K562 (cell line): ENCODE data around the gene PPM1F. TPM values are rescaled to one million over a fixed set of nuclear protein-coding genes. Genes with fewer than 3 reads are reported as not detected.
A peak's percentile ranks its signal among the peaks of the same experiment; 100 is the strongest.

Experiments
- ATAC-seq: fragments of 200-7000 bp; cut with Tn5 transposase; 3 replicates; pipeline ENCODE4 v1.9.1; 2020; ENCODE audit warnings: moderate library complexity
- Bru-seq: library from RNA; stranded (reverse); fragments of 400-500 nt; gene quantifications from one replicate; lab custom pipeline; 2021; lab: Mats Ljungman, UMichigan
- BruChase-seq, 2 experiments: library from RNA; stranded (reverse); fragments of 400-500 nt; gene quantifications; one replicate each; lab custom pipeline; 2021; lab: Mats Ljungman, UMichigan
- BruUV-seq: library from RNA; stranded (reverse); fragments of 400-500 nt; replicated peaks from 2 replicates; lab custom pipeline; 2021; lab: Mats Ljungman, UMichigan
- CTCF ChIA-PET: fragments of 300-600 bp; formaldehyde crosslinking; extraction: SDS; loops from one replicate; lab custom pipeline; 2021; ENCODE audit warnings: low intra/inter-chr PET ratio; lab: Yijun Ruan, JAX
- POLR2A ChIA-PET: fragments of 300-600, 350-650 bp; sonication (Branson Sonifier 250); formaldehyde crosslinking; extraction: SDS; loops from one replicate; lab custom pipeline; 2021; ENCODE audit warnings: antibody characterized with exemption, inconsistent platforms; lab: Yijun Ruan, JAX
- DNase-seq, 4 experiments: peaks; one replicate each; pipeline versions ENCODE4 v3.0.0 to v3.0.0-alpha.2; 2011 to 2018; ENCODE audit warnings: low spot score in 3 of 4, mixed read lengths in 3 of 4; ENCODE audit errors: extremely low read depth in 1 of 4
- FAIRE-seq: peaks from 2 replicates; lab custom pipeline; 2011; peaks lifted over from hg19 to GRCh38; lab: Jason Lieb, UNC
- H2AFZ ChIP-seq: 2 replicates; pipeline ENCODE4 v1.6.0; 2011; ENCODE audit warnings: low read depth, low read length, control low read depth, inconsistent platforms
- H3K27ac ChIP-seq: fragments of 200-600 bp; 3 replicates; pipeline ENCODE4 v1.8.0; 2011; ENCODE audit warnings: low read depth, mild to moderate bottlenecking, control low read depth, inconsistent platforms, low read length, moderate library complexity, mixed read lengths; ENCODE audit errors: extremely low read depth
- H3K27me3 ChIP-seq, 2 experiments: fragments of 300-600 bp in 1 of 2; 2 replicates in 1 of 2; 3 replicates in 1 of 2; pipeline versions ENCODE4 v1.6.0 to v1.8.0; 2011; ENCODE audit warnings: inconsistent platforms in 2 of 2, low read length in 2 of 2, mild to moderate bottlenecking in 1 of 2, mixed read lengths in 1 of 2, moderate library complexity in 1 of 2; ENCODE audit not compliant: control insufficient read depth in 2 of 2, insufficient read depth in 2 of 2
- H3K36me3 ChIP-seq: fragments of 300-600 bp; 3 replicates; pipeline ENCODE4 v1.8.0; 2011; ENCODE audit warnings: mild to moderate bottlenecking, low read length, inconsistent platforms; ENCODE audit not compliant: control insufficient read depth, insufficient read depth
- H3K4me1 ChIP-seq, 2 experiments: fragments of 200-600 bp in 1 of 2; replicated peaks in 1 of 2; 2 replicates in 1 of 2; 3 replicates in 1 of 2; pipeline versions ENCODE4 v1.5.1 to v1.8.0; 2011; ENCODE audit warnings: inconsistent platforms in 2 of 2, low read length in 2 of 2, mild to moderate bottlenecking in 1 of 2, mixed read lengths in 1 of 2, moderate library complexity in 1 of 2; ENCODE audit not compliant: control insufficient read depth in 2 of 2, insufficient read depth in 2 of 2
- H3K4me2 ChIP-seq: 2 replicates; pipeline ENCODE4 v1.6.1; 2011; ENCODE audit warnings: low read length, control low read depth, inconsistent platforms, mixed read lengths; ENCODE audit not compliant: insufficient read depth
- H3K4me3 ChIP-seq: fragments of 200-600 bp; sonication (generic), shearing (Covaris generic); 2 replicates; pipeline ENCODE4 v1.5.1; 2016; ENCODE audit warnings: control low read depth, inconsistent platforms
- H3K79me2 ChIP-seq: fragments of 200-600 bp; 3 replicates; pipeline ENCODE4 v1.8.0; 2011; ENCODE audit warnings: low read length, inconsistent platforms; ENCODE audit not compliant: control insufficient read depth, insufficient read depth
- H3K9ac ChIP-seq, 2 experiments: 2 replicates each; pipeline versions ENCODE4 v1.6.0 to v1.6.1; 2011; ENCODE audit warnings: low read depth in 2 of 2, low read length in 2 of 2, control low read depth in 1 of 2, inconsistent platforms in 1 of 2, mild to moderate bottlenecking in 1 of 2, mixed read lengths in 1 of 2; ENCODE audit not compliant: insufficient read depth in 1 of 2
- H3K9me1 ChIP-seq: one replicate; pipeline ENCODE4 v1.6.0; 2011; ENCODE audit warnings: inconsistent platforms, mild to moderate bottlenecking, low read length, moderate library complexity; ENCODE audit not compliant: control insufficient read depth, insufficient read depth
- H3K9me3 ChIP-seq: replicated peaks from 2 replicates; pipeline ENCODE4 v1.5.1; 2011; ENCODE audit warnings: low read depth, low read length, inconsistent platforms; ENCODE audit not compliant: control insufficient read depth, insufficient read depth
- H4K20me1 ChIP-seq: replicated peaks from 2 replicates; pipeline ENCODE4 v1.6.1; 2011; ENCODE audit warnings: low read length, inconsistent platforms, mixed read lengths; ENCODE audit not compliant: control insufficient read depth, insufficient read depth
- ELF1 ChIP-seq: fragments of 200-800 bp; sonication (Bioruptor generic); IDR thresholded peaks from 2 replicates; pipeline ENCODE4 v1.6.1; 2016; ENCODE audit warnings: missing genetic modification characterization, missing compliant biosample characterization
- MXI1 ChIP-seq: IDR thresholded peaks from 2 replicates; pipeline ENCODE4 v1.6.1; 2011; ENCODE audit warnings: low read depth, mild to moderate bottlenecking, improper control_type of control experiment, low read length
- NR2F6 ChIP-seq: fragments of 450-650 bp; formaldehyde crosslinking; IDR thresholded peaks from 2 replicates; pipeline ENCODE4 v1.4.0; 2020; ENCODE audit warnings: mild to moderate bottlenecking
- POU5F1 ChIP-seq: fragments of 150-350 bp; IDR thresholded peaks from 2 replicates; pipeline ENCODE4 v1.6.1; 2014; ENCODE audit warnings: borderline replicate concordance, low read length, low read depth, mild to moderate bottlenecking; ENCODE audit not compliant: partially characterized antibody
- SIRT6 ChIP-seq: IDR thresholded peaks from one replicate; pipeline ENCODE4 v1.6.1; 2012; ENCODE audit warnings: low read depth, mild to moderate bottlenecking, control low read depth, inconsistent platforms, low read length, moderate library complexity
- SMARCC2 ChIP-seq: fragments of 450-650 bp; IDR thresholded peaks from 2 replicates; pipeline ENCODE4 v1.6.1; 2017; ENCODE audit warnings: antibody characterized with exemption, moderate library complexity, mild to moderate bottlenecking, low read depth
- XRCC4 ChIP-seq: IDR thresholded peaks from one replicate; pipeline ENCODE4 v1.6.1; 2011; ENCODE audit not compliant: insufficient read depth, insufficient read length; ENCODE audit errors: extremely low read depth
- ZC3H11A ChIP-seq: IDR thresholded peaks from 2 replicates; pipeline ENCODE4 v1.6.1; 2012; ENCODE audit warnings: low read depth, low read length, improper control_type of control experiment
- WGBS: fragments of 100-300 bp; shearing (Covaris generic); methylation state at CpG from one replicate; pipeline ENCODE4 v1.1.6; 2016; ENCODE audit warnings: low coverage, mixed read lengths; ENCODE audit not compliant: insufficient coverage; ENCODE audit errors: missing lambda C conversion rate; 5-methylcytosine and 5-hydroxymethylcytosine counted together
- in situ Hi-C: fragments of 300-500 bp; cut with MboI; formaldehyde crosslinking; loops from 4 replicates; pipeline ENCODE4 v1.15.0; 2018; ENCODE audit warnings: inconsistent platforms, mixed read lengths
- intact Hi-C: fragments of 100-400 bp; cut with micrococcal nuclease; formaldehyde crosslinking; loops from 2 replicates; pipeline ENCODE4 v1.14.2; 2022
- long read RNA-seq, 3 experiments: library from polyadenylated mRNA in 2 of 3; library from RNA in 1 of 3; unstranded in 2 of 3; stranded (forward) in 1 of 3; transcript quantifications; one replicate each; pipeline ENCODE4 v2.0.0, GENCODE V29; 2019 to 2022
- polyA minus RNA-seq, 3 experiments: library from RNA; depleted of rRNA, polyadenylated mRNA; stranded (reverse); fragments of >200 nt; gene quantifications; 2 replicates each; pipeline ENCODE4 v1.2.3, GENCODE V29; 2011
- polyA plus RNA-seq, 8 experiments: library from polyadenylated mRNA; depleted of rRNA in 4 of 8; stranded (reverse) in 5 of 8; unstranded in 3 of 8; fragments of >200 nt; fragmentation: Nextera tagmentation in 2 of 8; fragmentation: Illumina TruSeq in 1 of 8; extraction: Ambion mirVana in 2 of 8; extraction: Trizol in 1 of 8; gene quantifications; 2 replicates each; pipeline versions ENCODE4 v1.2.1 to v1.2.3, GENCODE V29; 2011 to 2014; ENCODE audit warnings: inconsistent platforms in 1 of 8, missing spikeins in 1 of 8
- total RNA-seq, 7 experiments: library from RNA; depleted of rRNA in 6 of 7; stranded (reverse); fragments of >200 nt in 6 of 7; fragmentation: Illumina TruSeq in 2 of 7; extraction: Trizol in 2 of 7; gene quantifications; 2 replicates each; pipeline versions ENCODE4 v1.2.1 to v1.2.3, GENCODE V29; 2011 to 2021; ENCODE audit warnings: low replicate concordance in 1 of 7
- TF ChIP-seq, protein P1 (sequence below): sonication (generic); formaldehyde crosslinking; IDR thresholded peaks from 2 replicates; pipeline ENCODE4 v1.8.1; 2023; ENCODE audit warnings: mild to moderate bottlenecking, missing genetic modification reagents, moderate library complexity
- TF ChIP-seq, protein P2 (sequence below): fragments of 250-450 bp; sonication (Bioruptor Pico); IDR thresholded peaks from 2 replicates; pipeline ENCODE4 v1.5.0; 2021

PPM1F gene, protein sequence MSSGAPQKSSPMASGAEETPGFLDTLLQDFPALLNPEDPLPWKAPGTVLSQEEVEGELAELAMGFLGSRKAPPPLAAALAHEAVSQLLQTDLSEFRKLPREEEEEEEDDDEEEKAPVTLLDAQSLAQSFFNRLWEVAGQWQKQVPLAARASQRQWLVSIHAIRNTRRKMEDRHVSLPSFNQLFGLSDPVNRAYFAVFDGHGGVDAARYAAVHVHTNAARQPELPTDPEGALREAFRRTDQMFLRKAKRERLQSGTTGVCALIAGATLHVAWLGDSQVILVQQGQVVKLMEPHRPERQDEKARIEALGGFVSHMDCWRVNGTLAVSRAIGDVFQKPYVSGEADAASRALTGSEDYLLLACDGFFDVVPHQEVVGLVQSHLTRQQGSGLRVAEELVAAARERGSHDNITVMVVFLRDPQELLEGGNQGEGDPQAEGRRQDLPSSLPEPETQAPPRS
- 103 and 226 TPM in 2 replicates for total RNA-seq (2011; cell fraction: chromatin; rRNA removed; ENCODE audit: low replicate concordance)
- 122 and 135 TPM in 2 replicates for total RNA-seq (2011; cell fraction: nucleolus; rRNA removed)
- total RNA-seq (2011; cell fraction: nucleoplasm; rRNA removed): 120 and 153 TPM in 2 replicates
- 132 and 153 TPM in 2 replicates for total RNA-seq (2014; rRNA removed)
- total RNA-seq (2014; rRNA removed; fragmentation: Illumina TruSeq; extraction: Trizol): 33.1 and 36.9 TPM in 2 replicates
- 74.6 and 75.0 TPM in 2 replicates for total RNA-seq (2015; rRNA removed; fragmentation: Illumina TruSeq; extraction: Trizol)
- 157 and 159 TPM in 2 replicates for total RNA-seq (2021)
- polyA plus RNA-seq (2011; rRNA removed): 64.0 and 73.1 TPM in 2 replicates
- 74.8 and 124 TPM in 2 replicates for polyA plus RNA-seq (2011; cell fraction: cytosol; rRNA removed)
- 187 and 284 TPM in 2 replicates for polyA plus RNA-seq (2011; cell fraction: nucleus; rRNA removed)
- polyA plus RNA-seq (2012): 81.6 and 118 TPM in 2 replicates
- polyA plus RNA-seq (2014; fragmentation: Illumina TruSeq; extraction: Trizol): 53.8 and 92.1 TPM in 2 replicates
- polyA plus RNA-seq (2014; fragmentation: Nextera tagmentation; extraction: Ambion mirVana): 1 to 10 TPM; 2.1 to 4.5 TPM
- polyA plus RNA-seq (2014; rRNA removed): 110 and 121 TPM in 2 replicates
- 29.5 and 43.3 TPM in 2 replicates for polyA minus RNA-seq (2011; rRNA and poly(A)+ RNA removed)
- 53.3 and 68.1 TPM in 2 replicates for polyA minus RNA-seq (2011; cell fraction: cytosol; rRNA and poly(A)+ RNA removed)
- polyA minus RNA-seq (2011; cell fraction: nucleus; rRNA and poly(A)+ RNA removed): 34.9 and 45.5 TPM in 2 replicates
- Bru-seq, nascent RNA: percentile 91 among the genes with signal in this experiment
- BruChase-seq, experiment 1, labeled RNA remaining after a 2-hour chase: percentile 85 among the genes with signal in this experiment
- percentile 84 among the genes with signal in this experiment for BruChase-seq, experiment 2, labeled RNA remaining after a 6-hour chase
- long read RNA-seq, experiment 1, full-length matches to known transcripts: 217 of 754 reads
- long read RNA-seq, experiment 1, partial matches to known transcripts: 63 of 754 reads
- long read RNA-seq, experiment 1, other reads (novel, unspliced or antisense): 474 of 754 reads
- long read RNA-seq, experiment 2, full-length matches to known transcripts: 39 of 202 reads
- long read RNA-seq, experiment 2, partial matches to known transcripts: 7 of 202 reads
- long read RNA-seq, experiment 2, other reads (novel, unspliced or antisense): 156 of 202 reads
- long read RNA-seq, experiment 3, full-length matches to known transcripts: 26 of 54 reads
- long read RNA-seq, experiment 3, partial matches to known transcripts: 5 of 54 reads
- long read RNA-seq, experiment 3, other reads (novel, unspliced or antisense): 23 of 54 reads

DNA sequence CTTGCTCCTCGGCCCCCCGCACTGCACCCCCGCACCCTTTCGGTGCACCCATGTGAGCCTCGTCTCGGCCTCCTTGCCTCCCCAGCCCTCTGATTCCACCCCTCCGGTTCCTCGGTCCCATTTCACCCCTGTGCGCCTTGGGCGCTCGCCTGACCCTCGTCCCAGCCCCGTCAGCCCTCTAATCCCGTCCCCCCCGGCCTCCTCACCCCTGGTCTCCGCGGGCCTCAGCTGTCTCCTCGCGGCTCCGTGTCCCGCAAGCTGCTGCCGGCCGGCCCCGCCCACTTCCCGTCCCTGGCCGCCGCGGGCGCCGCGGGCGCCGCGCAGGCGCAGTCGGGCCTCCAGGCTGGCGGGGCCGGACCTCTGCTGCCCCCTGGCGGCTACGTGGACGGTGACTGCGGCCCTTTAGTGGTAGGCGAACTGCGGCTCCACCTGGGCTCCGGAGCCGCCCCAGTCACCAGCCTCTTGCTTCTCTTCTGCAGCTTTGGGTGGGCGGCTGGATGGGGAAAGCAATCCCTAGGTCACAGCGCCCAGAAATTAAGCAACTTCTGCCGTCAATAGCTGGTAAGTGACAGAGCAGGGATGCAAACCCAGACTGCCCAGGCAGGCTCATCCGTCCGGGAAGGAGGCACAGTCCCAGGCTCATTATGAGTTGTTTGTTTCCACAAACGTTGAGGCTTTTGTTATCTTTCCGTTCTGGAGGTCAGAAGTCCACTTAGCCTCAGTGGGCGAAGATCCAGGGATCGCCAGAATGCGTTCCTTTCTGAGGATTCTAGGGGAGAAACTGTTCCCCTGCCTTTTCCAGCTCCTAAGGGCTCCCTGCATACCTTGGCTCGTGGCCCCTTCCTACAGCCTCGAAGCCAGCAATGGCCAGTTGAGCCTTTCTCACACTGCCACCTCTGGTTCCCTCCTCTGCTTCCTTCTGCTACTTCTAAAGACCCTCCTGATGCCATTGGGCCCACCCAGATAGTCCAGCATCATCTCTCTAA, at the start of gene PPM1F:
TSS of gene PPM1F (minus strand) at position 263 of the 986 bp plus-strand sequence. CDS start 6,800 bp downstream, outside the sequence.
- Histone ChIP-seq H3K4me1 (peaks cover 25 to 39% of the 10 kb centered on the region in 2 experiments), H3K9me3 (peaks cover 6% of the 10 kb centered on the region), H3K9ac (peak within 1 kb of the TSS; percentile 71 to 96), H3K27ac (peak within 1 kb of the TSS; percentile 68), H3K4me3 (peak within 1 kb of the TSS; percentile 66), H2AFZ (peak within 1 kb of the TSS; percentile 93), H4K20me1 (0 out of 2 replicates have a peak, but pooled peaks cover 6% of the 10 kb centered on the region), H3K79me2 (peaks cover 30% of the 10 kb centered on the region), H3K9me1 (peaks cover 3% of the 10 kb centered on the region), H3K36me3 (peaks cover 10% of the 10 kb centered on the region), H3K4me2 (peak within 1 kb of the TSS; percentile 95), H3K27me3 (no peaks in the 10 kb centered on the region)
- WGBS: 6% methylated on average over 58 of the region's 58 CpGs
- intact Hi-C loops (loop anchor here (2.0 kb wide), 2 partner anchors 14 to 240 kb away; no protein-coding TSS in a partner anchor), in situ Hi-C loops (loop anchor here (5.0 kb wide), 1 partner anchor 269 kb away; no protein-coding TSS in a partner anchor)
- BruUV-seq: TSS peak; percentile 56
- ChIA-PET CTCF (interaction anchor here (0.6 to 4.8 kb wide), 12 partner anchors 15 to 279 kb away, joined by 3 to 114 read pairs (median 4); no protein-coding TSS in a partner anchor), POLR2A (interaction anchor here (0.6 to 42.4 kb wide), 32 partner anchors 7 to 1462 kb away, joined by 3 to 1041 read pairs (median 3); partner anchors contain the start of genes MAPK1, PPIL2 and TOP3B)
- peak; percentile 100 for DNase-seq
- ATAC-seq: peak; percentile 84
- peak; percentile 58 for FAIRE-seq
- TF ChIP-seq NR2F6 (CRISPR knock-in tag): no peak
- TF ChIP-seq, protein P1, sequence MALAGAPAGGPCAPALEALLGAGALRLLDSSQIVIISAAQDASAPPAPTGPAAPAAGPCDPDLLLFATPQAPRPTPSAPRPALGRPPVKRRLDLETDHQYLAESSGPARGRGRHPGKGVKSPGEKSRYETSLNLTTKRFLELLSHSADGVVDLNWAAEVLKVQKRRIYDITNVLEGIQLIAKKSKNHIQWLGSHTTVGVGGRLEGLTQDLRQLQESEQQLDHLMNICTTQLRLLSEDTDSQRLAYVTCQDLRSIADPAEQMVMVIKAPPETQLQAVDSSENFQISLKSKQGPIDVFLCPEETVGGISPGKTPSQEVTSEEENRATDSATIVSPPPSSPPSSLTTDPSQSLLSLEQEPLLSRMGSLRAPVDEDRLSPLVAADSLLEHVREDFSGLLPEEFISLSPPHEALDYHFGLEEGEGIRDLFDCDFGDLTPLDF (CRISPR knock-in tag): peak; percentile 76; the same call in 1 of the 2 replicates
- peak; percentile 90 for TF ChIP-seq POU5F1
- no peak for TF ChIP-seq XRCC4
- no peak for TF ChIP-seq ELF1 (tag)
- TF ChIP-seq ZC3H11A: peak; percentile 95
- TF ChIP-seq, protein P2, sequence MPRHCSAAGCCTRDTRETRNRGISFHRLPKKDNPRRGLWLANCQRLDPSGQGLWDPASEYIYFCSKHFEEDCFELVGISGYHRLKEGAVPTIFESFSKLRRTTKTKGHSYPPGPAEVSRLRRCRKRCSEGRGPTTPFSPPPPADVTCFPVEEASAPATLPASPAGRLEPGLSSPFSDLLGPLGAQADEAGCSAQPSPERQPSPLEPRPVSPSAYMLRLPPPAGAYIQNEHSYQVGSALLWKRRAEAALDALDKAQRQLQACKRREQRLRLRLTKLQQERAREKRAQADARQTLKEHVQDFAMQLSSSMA (CRISPR knock-in tag): no peak
- peak; percentile 46 for TF ChIP-seq SIRT6
- peak; percentile 89 for TF ChIP-seq MXI1
- TF ChIP-seq SMARCC2: no peak
